NCI-H1092 treated with DMSO at 0.1 percent for 48 hours (cell line): ENCODE results near the gene CRLF1.
"Not testable (repeated sequence)": the region's sequence is repeated elsewhere in the genome, so short reads cannot be mapped to it uniquely, and the experiment has no call there.

Source experiments
- DNase-seq: peaks from one replicate; lab custom pipeline; 2025; lab: John Stamatoyannopoulos, UW

CRLF1 gene

GRCh38 chr19:18608805-18609716 lies 2.5 kb upstream of the CRLF1 start:
- no peak for DNase-seq

GRCh38 chr19:18608102-18608804 lies 1.7 kb upstream of the CRLF1 start:
- no peak for DNase-seq

- DNase-seq, result no peak
Observed at GRCh38 chr19:18607226-18608101, 865 bp upstream of the CRLF1 start.

- no peak for DNase-seq
Observed at GRCh38 chr19:18605546-18606280, 886 bp downstream of the CRLF1 start.

GRCh38 chr19:18605196-18605545 lies 1.4 kb downstream of the CRLF1 start:
- DNase-seq, result no peak

- DNase-seq, result no peak
Observed at GRCh38 chr19:18604820-18605159, 1.8 kb downstream of the CRLF1 start.

GRCh38 chr19:18603958-18604819 lies 2.4 kb downstream of the CRLF1 start:
- DNase-seq, result no peak

DNA sequence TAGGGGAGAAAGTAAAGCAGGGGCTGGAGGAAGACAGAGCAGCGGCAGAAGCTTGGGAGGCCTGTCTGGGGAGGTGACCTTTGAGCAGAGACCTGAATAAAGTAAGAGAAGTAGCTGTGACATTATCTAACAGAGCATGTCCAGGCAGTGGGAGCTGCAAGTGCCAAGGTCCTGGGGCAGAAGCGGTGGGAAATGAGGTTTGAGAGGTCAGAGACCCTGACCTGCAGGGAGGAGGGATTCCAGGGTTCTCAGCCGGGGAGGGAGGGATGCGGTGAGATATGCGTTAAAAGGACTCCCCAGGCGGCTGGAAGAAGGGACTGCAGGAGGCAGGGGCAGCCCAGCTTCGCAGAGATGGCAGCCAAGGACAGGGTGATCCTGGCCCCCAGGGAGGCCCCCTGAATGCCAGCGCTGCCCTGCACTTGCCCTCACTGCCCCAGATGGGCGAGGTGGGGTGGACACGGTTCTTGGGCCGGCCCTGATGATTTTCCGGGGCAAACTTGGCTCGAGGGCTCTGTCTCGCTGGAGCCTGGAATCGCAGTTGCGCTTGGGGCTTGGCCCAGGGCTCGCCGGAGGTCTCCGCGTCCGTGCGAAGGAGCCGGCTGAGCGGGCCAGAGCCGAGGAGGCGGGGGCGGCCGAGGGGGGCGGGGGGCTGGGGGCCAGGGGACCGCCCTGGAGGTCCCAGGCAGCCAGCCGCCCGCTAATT lies 3.2 kb downstream of the CRLF1 start:
- DNase-seq, result no peak

DNA sequence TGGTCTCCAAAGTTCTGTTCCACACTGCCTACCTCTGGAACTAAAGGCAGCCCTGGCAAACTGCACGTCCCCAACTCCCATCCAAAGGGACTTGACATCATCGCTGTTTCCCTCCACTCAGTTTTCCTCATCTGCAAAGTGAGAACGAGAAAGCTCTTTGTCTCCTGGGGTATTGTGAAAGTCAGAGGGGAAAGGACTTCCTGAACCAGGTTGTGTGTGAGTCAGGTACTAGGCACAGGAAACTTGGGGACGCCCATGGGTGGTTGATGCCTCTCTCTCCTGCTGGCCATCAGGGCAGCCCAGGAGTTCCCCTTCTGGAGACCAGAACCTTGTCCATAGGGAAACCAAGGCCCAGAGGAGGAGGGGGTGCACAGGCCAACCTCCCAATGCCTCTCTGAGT lies 4.7 kb downstream of the CRLF1 start:
- no peak for DNase-seq

GRCh38 chr19:18600692-18601397 lies 5.8 kb downstream of the CRLF1 start:
- DNase-seq, result not testable (repeated sequence)

DNA sequence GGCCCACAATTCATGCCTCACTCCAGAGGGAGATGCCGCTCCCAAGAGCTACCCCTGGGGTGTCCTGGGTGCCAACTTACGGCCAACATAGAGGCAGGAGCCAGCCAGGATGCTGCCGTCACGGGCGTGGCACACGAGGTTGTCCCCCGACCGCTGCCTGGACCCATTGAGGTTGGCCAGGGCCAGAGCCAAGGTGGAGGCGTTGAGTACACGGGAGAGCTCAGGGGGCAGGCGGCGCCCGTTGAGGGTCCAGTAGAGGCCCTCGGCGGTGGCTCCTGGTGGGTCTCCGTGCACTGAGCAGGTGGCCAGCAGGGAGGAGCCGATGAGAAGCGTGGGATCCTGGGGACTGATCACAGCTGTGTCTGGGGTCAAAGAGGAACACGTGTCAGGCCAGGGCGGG lies 7.1 kb downstream of the CRLF1 start:
- DNase-seq, result no peak

DNA sequence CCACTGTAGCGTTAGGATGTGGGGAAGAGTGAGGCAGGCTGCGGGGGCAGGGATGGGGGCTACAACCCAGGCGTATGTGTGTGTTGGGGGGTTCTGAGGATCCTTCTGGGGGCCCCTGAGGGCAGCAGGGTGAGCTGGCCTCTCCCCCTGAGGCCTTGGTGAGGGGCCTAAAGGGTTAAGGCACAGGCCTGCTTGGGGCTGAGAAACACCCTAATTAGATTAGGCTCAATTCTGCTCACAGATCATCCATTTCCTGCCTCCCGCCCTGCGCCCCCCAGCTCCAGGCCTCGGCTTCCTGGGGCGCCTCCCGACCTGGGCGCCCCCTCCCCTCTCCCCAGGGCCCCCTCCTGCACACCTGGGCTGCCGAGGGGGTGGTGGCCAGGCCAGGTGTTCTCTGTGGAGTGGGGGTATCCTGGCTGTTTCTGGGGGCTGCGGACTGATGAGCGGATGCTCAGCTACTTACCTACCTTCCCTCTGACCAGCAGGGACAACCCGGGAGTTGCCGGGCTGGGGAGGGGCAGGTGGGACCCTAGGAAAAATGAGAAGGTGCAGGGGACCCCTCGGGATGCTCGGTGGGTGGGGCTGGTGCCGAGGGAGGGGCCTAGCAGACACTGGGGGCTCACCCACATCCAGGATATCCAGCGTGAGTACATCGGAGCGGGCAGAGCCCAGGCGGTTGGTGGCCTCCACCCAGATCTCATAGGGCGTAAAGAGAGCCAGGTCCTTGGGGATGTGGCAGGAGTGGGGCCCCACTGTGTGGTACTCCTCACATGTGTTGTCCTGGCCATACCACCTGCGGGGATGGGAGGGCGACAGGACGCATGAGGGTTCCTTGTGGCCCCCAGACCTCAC lies 8.6 kb downstream of the CRLF1 start:
- no peak for DNase-seq

GRCh38 chr19:18596752-18597157 lies 9.8 kb downstream of the CRLF1 start:
- peak; percentile 12 for DNase-seq

DNA sequence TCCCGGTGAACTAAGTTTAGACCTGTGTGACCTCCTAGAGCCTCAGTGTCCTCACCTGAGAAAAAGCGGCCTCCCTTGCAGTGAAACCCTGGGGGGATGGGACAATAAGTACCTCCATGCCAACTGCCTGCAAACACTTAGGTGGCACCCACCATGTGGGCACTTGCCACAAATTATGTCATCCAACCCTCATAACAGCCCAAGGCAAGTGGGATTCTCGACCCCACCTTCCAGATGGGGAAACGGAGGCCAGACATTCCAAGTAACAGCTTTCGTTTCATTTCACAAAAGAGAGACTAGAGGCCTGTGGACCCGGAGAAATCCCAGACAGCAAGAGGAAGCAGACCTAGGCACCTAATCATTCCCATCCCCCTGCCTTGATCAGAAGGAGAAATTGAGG lies 11.1 kb downstream of the CRLF1 start:
- DNase-seq, result no peak

DNA sequence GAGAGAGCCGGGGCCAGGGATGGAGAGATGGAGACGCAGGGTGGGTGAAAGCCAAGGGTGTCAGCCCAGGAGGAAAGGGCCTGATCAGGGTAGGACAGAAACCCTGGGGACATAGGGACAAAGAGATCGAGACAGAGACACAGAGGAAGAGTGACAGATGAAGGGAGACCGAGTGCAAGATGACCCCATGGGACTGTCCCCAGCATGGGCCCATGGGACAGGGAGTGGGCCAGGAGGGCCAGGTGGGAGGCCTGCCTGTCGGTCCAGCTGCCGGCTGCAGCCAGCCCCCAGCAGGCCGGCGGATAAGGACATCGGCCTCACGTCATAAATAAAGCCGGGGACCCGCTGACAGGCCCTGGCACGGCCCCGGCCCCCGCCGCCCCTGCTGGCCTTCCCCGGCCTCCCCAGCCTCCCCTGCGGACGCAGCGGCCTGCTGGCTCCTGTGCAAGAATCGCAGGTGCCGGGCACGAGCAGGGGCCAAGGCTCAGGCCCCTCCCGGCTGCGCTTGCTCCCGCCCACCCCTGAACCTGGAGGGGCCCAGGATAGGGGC lies 11.7 kb downstream of the CRLF1 start:
- no peak for DNase-seq

DNA sequence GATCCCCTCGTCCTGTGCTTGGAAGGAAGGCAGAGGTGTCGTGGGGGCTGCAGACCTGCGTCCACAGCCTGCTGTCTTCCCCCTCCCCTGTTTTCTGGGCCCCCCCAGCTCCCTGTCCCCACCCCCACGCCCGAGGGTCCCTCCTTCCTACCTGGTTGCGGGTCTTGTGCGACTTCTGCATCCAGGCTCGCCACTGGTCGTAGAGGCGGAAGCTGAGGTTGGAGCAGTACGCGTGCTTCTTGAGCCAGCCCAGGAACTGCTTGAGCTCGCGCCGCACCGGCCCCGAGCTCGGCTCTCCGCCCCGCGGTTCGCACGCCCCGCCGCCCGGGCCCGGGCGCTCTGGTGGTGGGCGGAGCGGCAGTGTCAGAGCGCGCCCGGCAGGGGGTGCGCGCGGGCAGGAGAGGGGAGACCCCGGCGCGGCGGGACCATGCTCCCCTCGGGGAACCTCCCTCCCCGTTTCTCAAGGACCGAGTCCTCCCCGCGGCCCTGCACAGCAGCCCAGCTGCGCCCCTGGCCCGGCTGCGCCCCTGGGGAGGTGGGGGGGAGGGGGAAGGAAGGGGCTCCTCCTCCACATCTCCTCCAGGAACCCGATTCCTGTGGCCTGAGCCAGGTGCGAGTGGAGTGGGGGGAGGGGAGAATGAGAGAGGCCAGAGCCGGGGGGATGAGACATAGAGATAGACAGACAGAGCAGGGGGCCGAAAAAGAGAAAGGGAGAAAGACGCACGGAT lies 12.3 kb downstream of the CRLF1 start:
- peak; percentile 62 for DNase-seq

DNA sequence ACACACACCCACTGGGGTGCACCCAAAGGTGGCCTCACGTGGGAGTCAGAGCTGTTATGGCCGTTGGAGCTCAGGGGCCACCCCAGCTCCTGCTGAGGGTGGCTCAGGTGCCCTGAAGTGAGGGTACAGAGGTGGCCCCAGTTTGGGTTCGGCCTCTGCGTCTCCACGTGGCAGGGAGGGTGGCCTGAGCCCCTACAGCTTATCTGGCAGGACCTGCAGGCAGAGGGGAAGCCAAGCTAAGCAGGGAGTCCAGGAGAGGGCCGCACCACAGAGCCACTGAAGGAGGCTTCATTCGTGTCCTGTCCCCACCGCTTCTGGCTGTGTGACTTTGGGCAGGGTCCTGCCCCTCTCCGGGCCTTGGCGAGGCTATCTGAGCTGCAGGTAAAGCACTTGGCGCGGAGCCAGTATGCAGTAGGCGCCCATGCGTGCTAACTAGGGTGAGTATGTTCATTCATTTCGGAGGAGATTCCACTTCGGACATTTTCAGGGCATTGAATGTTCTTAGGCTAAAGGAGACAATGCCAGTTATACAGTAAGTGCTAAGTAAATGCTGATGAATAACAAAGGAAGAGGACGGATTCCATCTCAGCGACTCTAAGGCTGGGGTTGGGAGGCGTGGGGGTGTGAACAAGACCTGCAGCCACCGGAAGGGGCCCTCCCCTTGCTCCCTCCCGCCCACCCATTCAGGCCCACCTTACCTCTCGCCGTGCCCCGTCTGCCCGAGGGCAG lies 13.1 kb downstream of the CRLF1 start:
- DNase-seq, result no peak
